Uterus (tissue), 2 donors: ENCODE measurements around the gene POLR3K.

ENCODE experiments used
- POLR2A ChIP-seq, 2 donors: fragments of 450-650 bp; IDR thresholded peaks; one replicate each; pipeline ENCODE4 v1.6.1; 2016; ENCODE audit warnings: antibody characterized with exemption in 2 of 2, mild to moderate bottlenecking in 1 of 2, moderate library complexity in 1 of 2
- TF ChIP-seq, protein P1 (sequence below), 4 experiments: fragments of 200-600 bp in 2 of 4; fragments of 450-650 bp in 2 of 4; sonication (generic) in 2 of 4; IDR thresholded peaks; one replicate each; pipeline ENCODE4 v1.5.1; 2016 to 2019; ENCODE audit warnings: antibody characterized with exemption in 4 of 4, mild to moderate bottlenecking in 2 of 4, moderate library complexity in 1 of 4

DNA sequence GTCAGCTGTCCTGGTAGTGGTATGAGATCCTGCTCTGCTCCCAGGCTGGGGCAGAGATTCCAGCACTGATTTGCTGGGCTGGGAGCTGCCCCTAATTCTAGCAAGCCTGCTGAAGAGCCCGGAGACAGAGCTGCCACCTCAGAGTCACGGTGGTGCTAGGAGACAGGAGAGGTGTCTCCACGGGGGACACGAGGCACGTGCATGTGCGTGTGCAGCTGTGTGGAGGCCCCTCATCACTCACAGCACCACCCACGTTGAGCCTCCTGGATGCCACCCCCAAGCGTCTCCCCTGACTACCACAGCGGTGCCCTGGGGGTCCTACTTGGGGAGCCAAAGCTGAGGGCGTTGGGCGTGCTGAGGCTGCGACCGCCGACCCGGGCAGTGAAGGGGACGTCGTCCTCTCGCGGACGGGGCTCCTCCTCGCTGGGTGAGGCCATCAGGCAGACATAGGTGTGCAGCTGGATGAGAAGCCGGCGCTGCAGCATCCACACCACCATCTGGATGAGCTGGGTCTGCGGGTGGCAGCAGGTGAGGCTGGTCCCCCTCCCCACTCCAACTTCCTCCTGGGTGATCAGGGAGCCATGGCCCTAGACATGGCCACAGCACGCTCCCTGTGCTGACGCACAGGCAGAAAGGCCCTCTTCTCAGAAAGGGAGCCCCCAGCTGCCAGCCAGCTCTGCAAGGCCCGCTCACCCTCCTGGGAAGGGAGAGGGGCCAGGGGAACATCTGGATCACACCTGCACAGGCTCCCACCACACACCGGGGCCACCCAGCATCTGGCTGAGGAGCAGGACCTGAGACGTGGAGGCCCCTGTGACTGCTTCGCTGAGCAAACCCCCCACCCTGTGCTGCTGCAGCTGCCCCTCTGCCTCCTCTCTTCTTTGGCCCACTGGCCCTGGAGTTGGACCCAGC is 36.2 kb upstream of the POLR3K start:
- TF ChIP-seq, protein P1, sequence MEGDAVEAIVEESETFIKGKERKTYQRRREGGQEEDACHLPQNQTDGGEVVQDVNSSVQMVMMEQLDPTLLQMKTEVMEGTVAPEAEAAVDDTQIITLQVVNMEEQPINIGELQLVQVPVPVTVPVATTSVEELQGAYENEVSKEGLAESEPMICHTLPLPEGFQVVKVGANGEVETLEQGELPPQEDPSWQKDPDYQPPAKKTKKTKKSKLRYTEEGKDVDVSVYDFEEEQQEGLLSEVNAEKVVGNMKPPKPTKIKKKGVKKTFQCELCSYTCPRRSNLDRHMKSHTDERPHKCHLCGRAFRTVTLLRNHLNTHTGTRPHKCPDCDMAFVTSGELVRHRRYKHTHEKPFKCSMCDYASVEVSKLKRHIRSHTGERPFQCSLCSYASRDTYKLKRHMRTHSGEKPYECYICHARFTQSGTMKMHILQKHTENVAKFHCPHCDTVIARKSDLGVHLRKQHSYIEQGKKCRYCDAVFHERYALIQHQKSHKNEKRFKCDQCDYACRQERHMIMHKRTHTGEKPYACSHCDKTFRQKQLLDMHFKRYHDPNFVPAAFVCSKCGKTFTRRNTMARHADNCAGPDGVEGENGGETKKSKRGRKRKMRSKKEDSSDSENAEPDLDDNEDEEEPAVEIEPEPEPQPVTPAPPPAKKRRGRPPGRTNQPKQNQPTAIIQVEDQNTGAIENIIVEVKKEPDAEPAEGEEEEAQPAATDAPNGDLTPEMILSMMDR (IDR thresholded peaks at IDR 0.05) = no peak
- TF ChIP-seq POLR2A (IDR thresholded peaks at IDR 0.05) = no peak
